HepG2 (cell line): Measurements from ENCODE around the gene TRAPPC12. TPM values are rescaled to one million over a fixed set of nuclear protein-coding genes. Genes with fewer than 3 reads are reported as not detected.

Experiments
- CSRNP2 ChIP-seq: sonication (generic); formaldehyde crosslinking; conservative IDR thresholded peaks from 2 replicates; pipeline ENCODE4 v1.8.0; 2022; ENCODE audit warnings: low read depth, missing genetic modification reagents
- DPF2 ChIP-seq: sonication (generic); formaldehyde crosslinking; IDR thresholded peaks from 2 replicates; pipeline ENCODE4 v1.4.0; 2020; ENCODE audit warnings: mild to moderate bottlenecking, low read depth, missing genetic modification reagents, borderline replicate concordance
- ETS1 ChIP-seq: sonication (generic); formaldehyde crosslinking; IDR thresholded peaks from 2 replicates; pipeline ENCODE4 v1.4.0; 2020; ENCODE audit warnings: missing genetic modification reagents
- ETV6 ChIP-seq: sonication (generic); formaldehyde crosslinking; conservative IDR thresholded peaks from 2 replicates; pipeline ENCODE4 v1.4.0; 2020; ENCODE audit warnings: missing genetic modification reagents
- KAT2B ChIP-seq: fragments of 150-350 bp; IDR thresholded peaks from 2 replicates; pipeline ENCODE4 v1.6.1; 2014; ENCODE audit warnings: low read depth, low read length, borderline replicate concordance
- KLF11 ChIP-seq: IDR thresholded peaks from 2 replicates; pipeline ENCODE4 v1.6.1; 2016; ENCODE audit warnings: missing compliant biosample characterization
- RBM39 ChIP-seq: fragments of 200-400 bp; formaldehyde crosslinking; IDR thresholded peaks from one replicate; pipeline ENCODE4 v1.6.1; 2018; ENCODE audit warnings: antibody characterized with exemption, mild to moderate bottlenecking, low read depth, low read length; ENCODE audit not compliant: poor library complexity, severe bottlenecking
- REXO4 ChIP-seq: sonication (generic); formaldehyde crosslinking; IDR thresholded peaks from 2 replicates; pipeline ENCODE4 v1.8.0; 2022; ENCODE audit warnings: missing genetic modification reagents, mild to moderate bottlenecking, borderline replicate concordance
- SALL1 ChIP-seq: sonication (generic); formaldehyde crosslinking; IDR thresholded peaks from 2 replicates; pipeline ENCODE4 v1.8.0; 2022; ENCODE audit warnings: mild to moderate bottlenecking, missing genetic modification reagents
- SSRP1 ChIP-seq: IDR thresholded peaks from 2 replicates; pipeline ENCODE4 v1.6.1; 2016; ENCODE audit warnings: control low read depth
- STAT5B ChIP-seq: sonication (generic); formaldehyde crosslinking; IDR thresholded peaks from 2 replicates; pipeline ENCODE4 v1.4.0; 2020; ENCODE audit warnings: missing genetic modification reagents
- ZFP91 ChIP-seq: sonication (generic); formaldehyde crosslinking; IDR thresholded peaks from 2 replicates; pipeline ENCODE4 v1.9.0; 2022; ENCODE audit warnings: missing genetic modification reagents, mild to moderate bottlenecking, borderline replicate concordance
- ZNF143 ChIP-seq: sonication (generic); formaldehyde crosslinking; IDR thresholded peaks from 2 replicates; pipeline ENCODE4 v1.4.0; 2020; ENCODE audit warnings: missing genetic modification reagents
- ZNF280B ChIP-seq: sonication (generic); formaldehyde crosslinking; IDR thresholded peaks from 2 replicates; pipeline ENCODE4 v1.5.0; 2020; ENCODE audit warnings: missing genetic modification reagents, mild to moderate bottlenecking, borderline replicate concordance
- ZNF44 ChIP-seq: sonication (generic); formaldehyde crosslinking; IDR thresholded peaks from 2 replicates; pipeline ENCODE4 v1.5.1; 2020; ENCODE audit warnings: mild to moderate bottlenecking, missing genetic modification reagents
- ZNF512B ChIP-seq: sonication (generic); formaldehyde crosslinking; IDR thresholded peaks from 2 replicates; pipeline ENCODE4 v1.5.1; 2020; ENCODE audit warnings: missing genetic modification reagents, mild to moderate bottlenecking, borderline replicate concordance
- ZNF547 ChIP-seq: sonication (generic); formaldehyde crosslinking; IDR thresholded peaks from 2 replicates; pipeline ENCODE4 v1.5.1; 2020; ENCODE audit warnings: mild to moderate bottlenecking, missing genetic modification reagents
- ZNF670 ChIP-seq: sonication (generic); formaldehyde crosslinking; IDR thresholded peaks from 2 replicates; pipeline ENCODE4 v1.8.0; 2022; ENCODE audit warnings: mild to moderate bottlenecking, missing genetic modification reagents, borderline replicate concordance
- ZNF724P ChIP-seq: sonication (generic); formaldehyde crosslinking; IDR thresholded peaks from 2 replicates; pipeline ENCODE4 v1.8.0; 2022; ENCODE audit warnings: missing genetic modification reagents, borderline replicate concordance
- ZNF746 ChIP-seq: sonication (generic); formaldehyde crosslinking; IDR thresholded peaks from 2 replicates; pipeline ENCODE4 v1.8.0; 2022; ENCODE audit warnings: mild to moderate bottlenecking, missing genetic modification reagents
- polyA plus RNA-seq, 8 experiments: library from polyadenylated mRNA; depleted of rRNA in 3 of 8; stranded (reverse) in 7 of 8; unstranded in 1 of 8; fragments of >200 nt; fragmentation: Illumina TruSeq in 4 of 8; extraction: Trizol in 4 of 8; gene quantifications; 2 replicates each; pipeline versions ENCODE4 v1.2.1 to v1.2.3, GENCODE V29; 2011 to 2016; ENCODE audit warnings: low read depth in 4 of 8, missing spikeins in 1 of 8, mixed read lengths in 1 of 8; ENCODE audit not compliant: insufficient read depth in 1 of 8
- total RNA-seq, 5 experiments: library from RNA; depleted of rRNA; stranded (reverse); fragments of >200 nt; fragmentation: Illumina TruSeq; extraction: Trizol; gene quantifications; 2 replicates each; pipeline ENCODE4 v1.2.3, GENCODE V29; 2016; ENCODE audit warnings: low read depth in 1 of 5

The TRAPPC12 gene
- total and polyA plus RNA-seq, 2 of the 13 experiments (the other 11 are each of a cell fraction or from before 2014, with no cell fraction given), result 46.4 to 97.7 TPM

GRCh38 chr2:3377612-3378432 lies 1.7 kb upstream of the TRAPPC12 start, which contains the start of gene EIPR1 (continued):
- TF ChIP-seq ZNF746 (CRISPR knock-in tag) (peak; percentile 34; the same call in 1 of the 2 replicates), SSRP1 (CRISPR knock-in tag) (no peak), ZNF724P (no peak), ZNF143 (CRISPR knock-in tag) (peak; percentile 81), ETS1 (CRISPR knock-in tag) (no peak), REXO4 (CRISPR knock-in tag) (0 out of 2 replicates have a peak, but pooled peaks have one; percentile 35), ZNF547 (CRISPR knock-in tag) (peak; percentile 93; the same call in 1 of the 2 replicates), RBM39 (peak; percentile 87), KAT2B (no peak), CSRNP2 (CRISPR knock-in tag) (no peak), ZNF512B (CRISPR knock-in tag) (no peak), ETV6 (peak; percentile 62; the same call in 1 of the 2 replicates), ZNF670 (CRISPR knock-in tag) (peak; percentile 66; the same call in 1 of the 2 replicates), ZFP91 (peak; percentile 88; the same call in 1 of the 2 replicates), KLF11 (CRISPR knock-in tag) (peak; percentile 89), STAT5B (no peak), SALL1 (CRISPR knock-in tag) (peak; percentile 89), ZNF280B (CRISPR knock-in tag) (peak; percentile 57; the same call in 1 of the 2 replicates), DPF2 (no peak), ZNF44 (CRISPR knock-in tag) (peak; percentile 80)
